GM19452 (cell line): ENCODE measurements around the gene RUSC1.
"Not testable (repeated sequence)": the region's sequence is repeated elsewhere in the genome, so short reads cannot be mapped to it uniquely, and the experiment has no call there.

ENCODE experiments used
- ATAC-seq: cut with Tn5 transposase; IDR thresholded peaks from one replicate; pipeline ENCODE4 v1.9.1; 2021; ENCODE audit not compliant: unreplicated experiment

Gene RUSC1, protein sequence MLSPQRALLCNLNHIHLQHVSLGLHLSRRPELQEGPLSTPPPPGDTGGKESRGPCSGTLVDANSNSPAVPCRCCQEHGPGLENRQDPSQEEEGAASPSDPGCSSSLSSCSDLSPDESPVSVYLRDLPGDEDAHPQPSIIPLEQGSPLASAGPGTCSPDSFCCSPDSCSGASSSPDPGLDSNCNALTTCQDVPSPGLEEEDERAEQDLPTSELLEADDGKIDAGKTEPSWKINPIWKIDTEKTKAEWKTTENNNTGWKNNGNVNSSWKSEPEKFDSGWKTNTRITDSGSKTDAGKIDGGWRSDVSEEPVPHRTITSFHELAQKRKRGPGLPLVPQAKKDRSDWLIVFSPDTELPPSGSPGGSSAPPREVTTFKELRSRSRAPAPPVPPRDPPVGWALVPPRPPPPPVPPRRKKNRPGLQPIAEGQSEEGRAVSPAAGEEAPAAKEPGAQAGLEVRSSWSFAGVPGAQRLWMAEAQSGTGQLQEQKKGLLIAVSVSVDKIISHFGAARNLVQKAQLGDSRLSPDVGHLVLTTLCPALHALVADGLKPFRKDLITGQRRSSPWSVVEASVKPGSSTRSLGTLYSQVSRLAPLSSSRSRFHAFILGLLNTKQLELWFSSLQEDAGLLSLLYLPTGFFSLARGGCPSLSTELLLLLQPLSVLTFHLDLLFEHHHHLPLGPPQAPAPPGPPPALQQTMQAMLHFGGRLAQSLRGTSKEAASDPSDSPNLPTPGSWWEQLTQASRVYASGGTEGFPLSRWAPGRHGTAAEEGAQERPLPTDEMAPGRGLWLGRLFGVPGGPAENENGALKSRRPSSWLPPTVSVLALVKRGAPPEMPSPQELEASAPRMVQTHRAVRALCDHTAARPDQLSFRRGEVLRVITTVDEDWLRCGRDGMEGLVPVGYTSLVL

GRCh38 chr1:155320661-155321617 lies at the start of gene RUSC1:
RUSC1 (plus strand) TSS chr1:155320894; CDS start chr1:155321774, 880 bp downstream.
- no peak for ATAC-seq

DNA sequence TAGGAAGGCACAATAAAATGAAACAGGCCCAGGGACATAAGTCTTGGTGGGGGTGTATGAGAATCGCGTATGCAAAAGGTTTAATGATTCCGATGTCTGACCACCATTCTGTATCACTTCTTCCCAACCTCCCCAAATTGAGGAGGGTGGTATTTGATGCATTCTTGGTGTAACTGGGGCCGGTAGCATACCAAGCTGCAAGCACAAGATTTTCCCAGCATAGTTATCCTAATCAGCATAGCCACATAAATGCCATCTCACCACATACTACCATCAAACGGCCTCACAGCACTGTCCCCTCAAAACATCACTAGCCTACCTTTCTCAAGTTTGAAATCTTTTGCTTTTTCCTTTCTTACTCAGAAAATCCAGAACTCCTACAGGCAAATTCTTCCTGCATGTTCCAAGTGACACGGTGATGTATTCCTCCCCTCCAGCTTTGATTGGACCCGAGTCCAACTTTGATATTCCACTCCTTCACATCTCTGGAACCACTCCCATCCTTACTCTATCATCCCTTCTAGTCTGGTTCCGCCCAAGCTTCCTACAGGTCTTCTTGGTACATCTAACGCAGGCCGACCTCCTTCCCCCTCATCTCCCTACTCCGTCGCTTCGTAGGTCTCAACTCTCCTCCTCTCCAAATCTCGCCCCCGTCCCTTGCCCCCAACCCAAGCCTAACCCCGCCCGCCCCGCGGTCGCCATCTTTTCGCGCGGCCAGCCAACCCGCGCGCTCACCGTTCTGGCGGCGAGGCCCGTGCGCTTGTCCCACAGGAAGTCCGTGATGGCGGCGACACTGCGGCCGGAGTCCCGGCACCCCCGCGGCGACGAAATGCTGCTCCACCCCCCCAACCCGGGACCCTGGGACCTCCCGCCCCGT lies 48.0 kb upstream of the RUSC1 start:
- peak; percentile 26 for ATAC-seq

- ATAC-seq, result peak; percentile 82
These were observed 47.1 kb upstream of the RUSC1 start, which contains the start of gene CLK2 for GRCh38 chr1:155273343-155274245. CLK2 (minus strand) TSS chr1:155273504; CDS start chr1:155270977, 2,527 bp downstream.

- peak; percentile 46 for ATAC-seq
These were observed 43.4 kb upstream of the RUSC1 start, which contains the start of gene HCN3 for GRCh38 chr1:155277070-155277901. HCN3 (plus strand) TSS chr1:155277463; CDS start chr1:155277591, 128 bp downstream.

DNA sequence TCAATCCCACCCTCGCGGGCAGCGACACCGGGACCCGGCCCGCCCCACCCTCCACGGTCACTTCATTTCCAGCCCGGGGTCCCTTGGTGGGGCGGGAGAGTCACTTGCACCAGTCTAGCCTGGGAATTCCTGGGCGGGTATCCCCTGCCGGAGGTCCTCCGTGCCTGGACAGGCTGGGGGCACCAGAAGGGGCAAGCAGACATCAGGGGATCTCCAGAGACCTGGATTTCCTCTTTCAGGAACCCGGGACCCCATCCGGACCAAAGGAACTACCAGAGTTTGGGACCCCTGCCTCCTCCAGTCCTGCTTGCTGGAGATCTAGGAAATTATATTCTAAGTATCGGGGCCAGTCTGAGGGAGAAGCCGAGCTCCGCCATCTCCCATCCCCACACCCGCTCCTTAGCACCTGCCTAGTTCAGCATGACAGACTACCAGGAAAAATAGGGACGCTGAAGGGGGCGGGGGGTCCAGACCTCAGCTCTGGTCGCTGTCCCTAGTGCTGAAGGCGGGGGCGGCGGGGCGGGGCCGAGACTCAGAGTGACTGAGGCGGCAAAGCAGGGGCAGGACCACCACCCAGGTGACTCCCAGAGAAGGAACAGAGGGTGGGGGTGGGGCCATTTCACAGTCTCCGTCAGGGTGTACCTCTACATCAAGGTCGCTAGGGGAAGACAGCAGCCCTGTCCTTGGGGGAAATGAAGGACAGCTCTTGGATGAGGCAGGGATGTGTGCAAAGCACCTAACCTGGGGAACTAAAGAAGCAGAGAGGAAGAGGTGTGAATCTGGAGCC lies 42.6 kb upstream of the RUSC1 start:
- no peak for ATAC-seq

DNA sequence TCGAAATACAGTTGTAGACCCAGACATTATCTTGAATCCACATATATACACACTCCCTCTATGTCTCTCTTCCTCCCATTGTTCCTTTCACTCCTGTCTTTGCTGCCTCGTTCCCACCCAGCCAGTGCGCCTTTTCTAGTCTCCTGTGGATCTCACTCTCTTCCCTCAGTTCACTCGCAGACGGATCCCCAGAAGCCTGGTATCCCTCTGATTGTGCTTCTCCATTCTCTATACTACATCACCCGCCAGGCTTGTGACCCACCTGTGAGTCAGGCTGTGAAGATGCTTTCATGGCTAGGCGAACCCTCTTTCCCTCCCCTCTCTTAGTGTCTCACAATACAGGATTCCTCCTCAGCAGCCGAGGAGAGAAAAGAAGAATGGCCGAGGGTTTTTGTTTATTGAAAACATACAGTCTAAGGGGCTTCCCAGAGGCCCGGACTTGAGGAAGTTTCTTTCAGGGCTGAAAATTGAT lies 42.0 kb upstream of the RUSC1 start:
- no peak for ATAC-seq

DNA sequence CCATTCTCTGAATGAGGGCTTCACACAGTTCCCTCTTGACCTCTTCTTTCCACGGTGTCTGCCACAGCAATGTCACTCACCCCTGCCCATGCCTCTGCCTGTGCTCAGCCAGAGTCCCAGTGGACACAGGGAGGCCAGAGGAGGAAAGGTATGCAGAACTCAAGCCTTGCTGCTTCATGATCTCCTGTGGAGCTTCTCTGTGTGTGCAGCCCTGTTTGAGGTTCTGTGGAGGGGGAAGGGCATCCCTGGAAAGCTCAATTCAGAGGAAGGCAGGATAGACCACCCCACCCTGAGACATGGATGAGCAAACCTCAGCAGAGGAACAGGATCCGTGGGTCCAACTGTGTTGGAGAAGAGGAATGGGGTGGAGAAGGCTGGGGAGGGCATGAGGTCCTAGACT lies 41.4 kb upstream of the RUSC1 start:
- ATAC-seq, result no peak

DNA sequence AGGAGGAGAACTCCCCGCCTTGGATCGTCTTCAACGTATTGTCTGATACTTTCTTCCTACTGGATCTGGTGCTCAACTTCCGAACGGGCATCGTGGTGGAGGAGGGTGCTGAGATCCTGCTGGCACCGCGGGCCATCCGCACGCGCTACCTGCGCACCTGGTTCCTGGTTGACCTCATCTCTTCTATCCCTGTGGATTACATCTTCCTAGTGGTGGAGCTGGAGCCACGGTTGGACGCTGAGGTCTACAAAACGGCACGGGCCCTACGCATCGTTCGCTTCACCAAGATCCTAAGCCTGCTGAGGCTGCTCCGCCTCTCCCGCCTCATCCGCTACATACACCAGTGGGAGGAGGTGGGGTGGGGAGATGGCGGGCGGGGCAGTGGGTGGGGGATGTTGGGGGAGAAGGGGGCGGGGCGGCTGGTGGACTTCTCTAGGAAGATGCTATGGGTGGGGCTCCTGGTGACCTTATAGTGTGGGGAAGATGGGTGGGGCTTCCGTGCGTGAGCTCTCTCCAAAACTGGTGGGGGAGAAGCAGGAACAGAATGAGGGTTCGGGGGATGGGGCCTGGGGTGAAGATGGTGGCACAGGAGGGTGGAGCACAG lies 38.1 kb upstream of the RUSC1 start:
- ATAC-seq, result no peak

DNA sequence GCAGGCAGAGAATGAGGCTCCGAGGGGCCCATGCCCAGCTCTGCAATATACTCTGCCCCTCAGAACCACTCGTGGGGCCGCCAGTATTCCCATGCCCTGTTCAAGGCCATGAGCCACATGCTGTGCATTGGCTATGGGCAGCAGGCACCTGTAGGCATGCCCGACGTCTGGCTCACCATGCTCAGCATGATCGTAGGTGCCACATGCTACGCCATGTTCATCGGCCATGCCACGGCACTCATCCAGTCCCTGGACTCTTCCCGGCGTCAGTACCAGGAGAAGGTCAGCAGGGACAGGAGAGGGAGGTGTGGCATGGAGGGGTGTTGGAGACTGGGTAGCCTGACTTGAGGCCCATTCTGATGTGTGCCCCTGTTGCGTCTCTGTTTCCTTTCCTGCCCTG lies 36.2 kb upstream of the RUSC1 start:
- no peak for ATAC-seq

- no peak for ATAC-seq
These were observed 35.6 kb upstream of the RUSC1 start for GRCh38 chr1:155285063-155285462.

DNA sequence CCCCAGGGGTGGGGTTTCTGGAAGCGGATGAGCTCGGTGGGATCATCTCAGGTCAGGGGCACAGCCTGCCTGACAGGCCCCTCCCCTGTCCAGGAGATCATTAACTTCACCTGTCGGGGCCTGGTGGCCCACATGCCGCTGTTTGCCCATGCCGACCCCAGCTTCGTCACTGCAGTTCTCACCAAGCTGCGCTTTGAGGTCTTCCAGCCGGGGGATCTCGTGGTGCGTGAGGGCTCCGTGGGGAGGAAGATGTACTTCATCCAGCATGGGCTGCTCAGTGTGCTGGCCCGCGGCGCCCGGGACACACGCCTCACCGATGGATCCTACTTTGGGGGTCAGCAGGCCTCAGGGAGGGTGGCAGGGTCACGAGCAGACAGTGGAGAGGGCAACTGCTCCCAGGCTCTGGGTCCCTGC lies 35.1 kb upstream of the RUSC1 start:
- no peak for ATAC-seq

DNA sequence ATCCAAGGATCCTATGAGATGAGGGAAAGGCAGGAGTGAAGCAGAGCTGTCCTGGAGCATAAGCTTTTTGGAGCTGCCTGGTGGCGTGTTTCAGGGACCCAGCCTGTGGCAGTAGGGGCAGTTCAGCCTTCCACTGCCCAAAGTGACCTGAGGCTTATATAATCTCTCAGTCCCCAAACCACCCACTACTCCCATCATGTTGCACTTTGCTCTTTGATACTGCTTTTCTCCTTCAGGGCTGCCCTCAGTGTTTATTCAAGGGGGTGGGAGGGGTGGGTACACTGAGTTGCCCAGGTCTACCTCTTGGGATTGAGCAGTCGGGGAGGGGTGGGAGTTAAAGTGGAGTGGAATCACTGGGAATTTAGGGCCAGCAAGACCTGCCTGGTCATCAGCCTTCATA lies 34.1 kb upstream of the RUSC1 start:
- no peak for ATAC-seq

DNA sequence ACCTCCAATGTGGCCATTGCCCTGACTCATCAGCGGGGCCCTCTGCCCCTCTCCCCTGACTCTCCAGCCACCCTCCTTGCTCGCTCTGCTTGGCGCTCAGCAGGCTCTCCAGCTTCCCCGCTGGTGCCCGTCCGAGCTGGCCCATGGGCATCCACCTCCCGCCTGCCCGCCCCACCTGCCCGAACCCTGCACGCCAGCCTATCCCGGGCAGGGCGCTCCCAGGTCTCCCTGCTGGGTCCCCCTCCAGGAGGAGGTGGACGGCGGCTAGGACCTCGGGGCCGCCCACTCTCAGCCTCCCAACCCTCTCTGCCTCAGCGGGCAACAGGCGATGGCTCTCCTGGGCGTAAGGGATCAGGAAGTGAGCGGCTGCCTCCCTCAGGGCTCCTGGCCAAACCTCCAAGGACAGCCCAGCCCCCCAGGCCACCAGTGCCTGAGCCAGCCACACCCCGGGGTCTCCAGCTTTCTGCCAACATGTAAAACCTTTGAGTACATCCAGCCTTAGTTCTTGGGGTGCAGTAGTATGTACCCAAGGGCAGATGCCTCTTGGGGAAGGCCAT lies 32.6 kb upstream of the RUSC1 start:
- no peak for ATAC-seq

DNA sequence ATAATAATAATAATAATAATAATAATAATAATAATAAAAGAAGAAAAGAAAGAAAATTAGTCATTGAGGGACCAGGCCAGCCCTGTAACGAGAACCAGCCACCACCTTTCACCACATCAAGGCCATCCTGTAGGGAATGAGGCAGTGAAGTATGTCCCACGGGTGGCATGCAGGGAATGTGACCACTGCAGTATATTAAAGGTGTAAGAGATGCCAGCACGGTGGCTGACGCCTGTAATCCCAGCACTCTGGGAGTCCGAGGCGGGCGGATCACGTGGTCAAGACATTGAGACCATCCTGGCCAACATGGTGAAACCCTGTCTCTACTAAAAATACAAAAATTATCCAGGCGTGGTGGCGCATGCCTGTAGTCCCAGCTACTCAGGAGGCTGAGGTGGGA lies 29.7 kb upstream of the RUSC1 start:
- ATAC-seq, result not testable (repeated sequence)

DNA sequence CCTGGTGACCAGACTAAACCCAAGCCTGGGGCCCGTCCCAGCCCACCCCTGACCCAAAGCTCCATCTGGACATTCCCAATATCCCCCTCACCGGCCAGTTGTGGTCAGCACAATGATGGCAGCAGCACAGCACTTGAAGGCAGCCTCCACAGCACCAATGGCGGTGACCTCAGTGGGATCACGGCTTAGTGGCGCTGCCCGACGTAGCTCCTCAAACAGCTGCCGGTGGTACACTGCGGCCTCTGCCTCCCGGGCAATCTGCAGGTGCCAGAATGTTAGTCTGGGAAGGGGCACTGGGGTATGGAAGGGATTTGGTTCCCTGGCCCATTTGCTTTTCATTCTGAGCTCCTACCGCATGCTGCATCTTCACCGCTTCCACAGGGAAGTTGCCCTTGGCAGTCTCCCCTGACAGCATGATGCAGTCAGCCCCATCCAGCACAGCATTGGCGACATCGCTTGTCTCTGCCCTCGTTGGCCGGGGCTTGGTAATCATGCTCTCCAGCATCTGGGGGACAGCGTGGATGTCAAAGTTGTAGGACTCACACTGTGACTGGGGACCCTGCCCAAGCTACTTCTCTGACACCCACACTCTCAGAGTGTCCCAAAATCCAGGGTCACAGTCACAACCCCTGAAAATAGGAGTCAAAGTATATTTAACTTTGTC lies 27.5 kb upstream of the RUSC1 start:
- no peak for ATAC-seq
